NT2/D1 (cell line): ENCODE results near the gene RUNX2.

Experiments used
- DNase-seq: peaks from one replicate; pipeline ENCODE4 v3.0.0-alpha.2; 2011; ENCODE audit warnings: low read depth, low spot score
- H3K27me3 ChIP-seq: 2 replicates; pipeline ENCODE4 v1.6.0; 2011; ENCODE audit warnings: mild to moderate bottlenecking; ENCODE audit not compliant: insufficient read length, insufficient read depth
- H3K36me3 ChIP-seq: 2 replicates; pipeline ENCODE4 v1.6.1; 2011; ENCODE audit warnings: mild to moderate bottlenecking, low read length, mixed read lengths; ENCODE audit not compliant: insufficient read depth, insufficient read length
- H3K4me1 ChIP-seq: 2 replicates; pipeline ENCODE4 v1.5.1; 2011; ENCODE audit not compliant: insufficient read depth, insufficient read length
- H3K4me3 ChIP-seq: 2 replicates; pipeline ENCODE4 v1.5.1; 2011; ENCODE audit warnings: low read depth; ENCODE audit not compliant: insufficient read length
- H3K9ac ChIP-seq: 2 replicates; pipeline ENCODE4 v1.6.0; 2011; ENCODE audit warnings: low read depth; ENCODE audit not compliant: insufficient read length
- H3K9me3 ChIP-seq: 2 replicates; pipeline ENCODE4 v1.5.1; 2011; ENCODE audit warnings: mild to moderate bottlenecking, low read length; ENCODE audit not compliant: insufficient read depth
- SUZ12 ChIP-seq: IDR thresholded peaks from 2 replicates; pipeline ENCODE4 v1.6.1; 2011; ENCODE audit not compliant: insufficient read length, insufficient read depth; ENCODE audit errors: extremely low read depth
- YY1 ChIP-seq: IDR thresholded peaks from 2 replicates; pipeline ENCODE4 v1.6.1; 2011; ENCODE audit not compliant: insufficient read length, insufficient read depth
- ZNF274 ChIP-seq: IDR thresholded peaks from 2 replicates; pipeline ENCODE4 v1.6.1; 2011; ENCODE audit warnings: mild to moderate bottlenecking, low read depth, low read length

Gene RUNX2

DNA sequence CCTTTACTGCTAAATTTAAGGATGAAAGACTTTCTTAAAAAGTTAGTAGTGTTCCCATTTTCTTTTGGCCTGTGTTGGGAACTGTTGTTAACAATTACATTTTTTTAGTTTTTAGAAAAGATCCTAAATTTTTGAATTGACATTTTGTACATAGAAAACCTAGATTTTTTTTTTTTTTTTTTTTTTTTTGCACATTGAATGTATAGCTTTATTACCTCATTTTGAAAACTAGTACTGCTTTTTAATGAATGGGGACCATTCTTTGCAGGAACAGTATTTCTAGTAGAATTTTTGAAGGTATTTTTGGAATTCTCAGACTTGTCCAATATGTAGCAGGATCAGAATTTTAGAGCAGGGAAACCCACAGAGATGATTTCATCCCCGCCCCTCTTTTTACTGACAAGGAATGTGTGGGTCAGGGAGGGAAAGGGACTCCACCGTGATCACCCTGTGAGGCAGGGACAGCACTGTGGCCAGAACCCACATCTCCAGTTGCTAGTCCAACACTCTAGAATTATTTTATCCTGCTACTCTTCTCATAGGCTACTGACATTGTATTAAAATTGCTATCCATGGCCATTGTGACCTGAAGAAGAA, 204.0 kb downstream of the RUNX2 start:
- Histone ChIP-seq H3K4me1 (no peaks in the 10 kb centered on the region), H3K4me3 (no peak overlapping the region), H3K36me3 (peaks cover 2% of the 10 kb centered on the region), H3K27me3 (no peaks in the 10 kb centered on the region), H3K9ac (no peak overlapping the region), H3K9me3 (no peaks in the 10 kb centered on the region)
- no peak for DNase-seq
- TF ChIP-seq ZNF274 (no peak), SUZ12 (no peak), YY1 (no peak)

DNA sequence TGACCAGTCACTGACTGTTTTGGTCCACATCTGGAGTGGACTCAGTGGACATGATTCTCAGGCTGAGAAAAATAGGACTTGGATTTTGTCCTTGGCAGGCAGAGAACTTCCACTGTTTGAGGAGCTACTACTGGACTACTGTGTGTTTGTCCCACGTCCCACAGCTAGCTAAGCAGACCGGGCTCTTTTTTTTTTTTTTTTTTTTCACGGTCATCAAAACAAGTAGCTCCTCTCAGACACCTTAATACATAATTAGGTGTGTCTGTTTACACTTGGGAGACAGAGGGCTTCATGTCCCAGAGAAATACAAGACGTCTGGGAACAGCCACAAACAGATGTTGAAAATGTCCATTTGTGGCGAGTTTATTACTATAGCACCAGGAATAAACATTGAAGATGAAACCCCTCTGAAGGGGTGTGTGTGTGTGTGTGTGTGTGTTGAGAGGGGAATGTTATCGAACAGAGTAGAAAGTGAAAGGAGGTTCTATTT, 204.6 kb downstream of the RUNX2 start:
- H3K27me3 ChIP-seq, result no peaks in the 10 kb centered on the region
- H3K4me1 ChIP-seq, result no peaks in the 10 kb centered on the region
- H3K36me3 ChIP-seq, result peaks cover 2% of the 10 kb centered on the region
- TF ChIP-seq YY1, result no peak
- no peak for TF ChIP-seq SUZ12
- no peak for TF ChIP-seq ZNF274
- no peaks in the 10 kb centered on the region for H3K9me3 ChIP-seq
- no peak overlapping the region for H3K4me3 ChIP-seq
- H3K9ac ChIP-seq, result no peak overlapping the region
- no peak for DNase-seq

DNA sequence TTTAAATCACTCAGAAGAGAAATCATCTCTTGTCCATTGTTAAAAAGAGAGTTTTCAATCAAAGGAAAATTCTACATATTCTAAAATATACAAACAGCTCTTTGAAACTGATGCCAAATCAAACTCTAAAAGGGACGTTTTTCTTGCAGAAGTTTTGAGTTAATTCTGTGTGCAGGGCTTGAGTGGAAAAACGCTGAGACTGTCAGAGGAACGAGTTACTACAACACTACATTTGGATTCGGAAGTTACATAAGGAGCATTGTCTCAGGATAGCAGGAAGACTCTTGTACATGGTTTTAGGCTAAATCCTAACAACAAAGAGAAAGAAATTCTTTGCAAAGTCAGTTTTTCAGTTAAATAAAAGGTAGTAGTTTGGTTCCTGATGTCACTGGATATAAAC, 205.3 kb downstream of the RUNX2 start:
- H3K4me1 ChIP-seq, result no peaks in the 10 kb centered on the region
- H3K9me3 ChIP-seq, result no peaks in the 10 kb centered on the region
- TF ChIP-seq ZNF274, result no peak
- TF ChIP-seq SUZ12, result no peak
- no peak for TF ChIP-seq YY1
- no peak overlapping the region for H3K4me3 ChIP-seq
- H3K9ac ChIP-seq, result no peak overlapping the region
- no peak for DNase-seq
- no peaks in the 10 kb centered on the region for H3K27me3 ChIP-seq
- peaks cover 2% of the 10 kb centered on the region for H3K36me3 ChIP-seq

DNA sequence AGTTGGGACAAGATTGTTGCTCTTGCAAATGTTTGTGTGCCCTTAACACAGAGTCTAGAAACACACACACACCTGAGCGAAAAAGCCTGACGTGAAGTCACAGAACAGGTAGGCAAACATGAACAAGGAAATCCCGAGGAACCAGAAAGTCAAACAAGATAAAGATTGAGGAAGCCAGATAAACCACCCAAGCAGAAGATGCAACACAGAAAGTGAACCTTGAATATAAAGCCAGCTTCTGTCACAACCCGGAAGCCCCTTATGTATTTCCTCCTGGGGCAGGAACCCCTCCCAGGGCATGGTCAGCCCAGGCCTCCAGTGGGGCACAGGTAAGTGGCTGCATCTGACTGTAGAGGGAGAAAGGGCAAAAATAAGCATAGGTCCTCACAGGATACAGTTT, 207.8 kb downstream of the RUNX2 start:
- no peaks in the 10 kb centered on the region for H3K4me1 ChIP-seq
- no peak overlapping the region for H3K4me3 ChIP-seq
- H3K9ac ChIP-seq, result no peak overlapping the region
- no peak for TF ChIP-seq YY1
- TF ChIP-seq ZNF274, result no peak
- TF ChIP-seq SUZ12, result no peak
- no peak for DNase-seq
- peaks cover 2% of the 10 kb centered on the region for H3K36me3 ChIP-seq
- H3K9me3 ChIP-seq, result no peaks in the 10 kb centered on the region
- no peaks in the 10 kb centered on the region for H3K27me3 ChIP-seq

DNA sequence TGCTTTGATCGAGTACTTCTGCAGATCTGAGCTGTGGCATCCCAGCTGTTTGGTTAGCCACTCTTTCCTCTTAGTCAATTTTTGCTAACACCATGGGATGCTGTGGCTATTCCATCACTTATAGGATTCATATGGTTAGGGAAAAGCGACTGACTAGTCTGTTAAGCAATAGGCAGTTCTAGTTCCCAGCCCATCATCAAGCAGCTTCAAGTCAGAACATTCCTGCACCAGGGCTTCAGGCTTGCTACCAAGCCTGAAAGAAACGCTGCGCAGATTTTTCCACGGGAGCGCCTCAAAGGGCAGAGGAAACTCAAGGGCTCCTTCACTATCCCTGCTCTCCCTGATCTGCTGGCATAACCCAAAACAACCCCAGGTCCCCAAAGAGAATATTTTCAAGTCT, 209.4 kb downstream of the RUNX2 start:
- no peak for DNase-seq
- TF ChIP-seq SUZ12, result no peak
- TF ChIP-seq YY1, result no peak
- TF ChIP-seq ZNF274, result no peak
- peaks cover 2% of the 10 kb centered on the region for H3K36me3 ChIP-seq
- H3K9ac ChIP-seq, result no peak overlapping the region
- H3K4me3 ChIP-seq, result no peak overlapping the region
- no peaks in the 10 kb centered on the region for H3K9me3 ChIP-seq
- no peaks in the 10 kb centered on the region for H3K27me3 ChIP-seq
- H3K4me1 ChIP-seq, result no peaks in the 10 kb centered on the region

DNA sequence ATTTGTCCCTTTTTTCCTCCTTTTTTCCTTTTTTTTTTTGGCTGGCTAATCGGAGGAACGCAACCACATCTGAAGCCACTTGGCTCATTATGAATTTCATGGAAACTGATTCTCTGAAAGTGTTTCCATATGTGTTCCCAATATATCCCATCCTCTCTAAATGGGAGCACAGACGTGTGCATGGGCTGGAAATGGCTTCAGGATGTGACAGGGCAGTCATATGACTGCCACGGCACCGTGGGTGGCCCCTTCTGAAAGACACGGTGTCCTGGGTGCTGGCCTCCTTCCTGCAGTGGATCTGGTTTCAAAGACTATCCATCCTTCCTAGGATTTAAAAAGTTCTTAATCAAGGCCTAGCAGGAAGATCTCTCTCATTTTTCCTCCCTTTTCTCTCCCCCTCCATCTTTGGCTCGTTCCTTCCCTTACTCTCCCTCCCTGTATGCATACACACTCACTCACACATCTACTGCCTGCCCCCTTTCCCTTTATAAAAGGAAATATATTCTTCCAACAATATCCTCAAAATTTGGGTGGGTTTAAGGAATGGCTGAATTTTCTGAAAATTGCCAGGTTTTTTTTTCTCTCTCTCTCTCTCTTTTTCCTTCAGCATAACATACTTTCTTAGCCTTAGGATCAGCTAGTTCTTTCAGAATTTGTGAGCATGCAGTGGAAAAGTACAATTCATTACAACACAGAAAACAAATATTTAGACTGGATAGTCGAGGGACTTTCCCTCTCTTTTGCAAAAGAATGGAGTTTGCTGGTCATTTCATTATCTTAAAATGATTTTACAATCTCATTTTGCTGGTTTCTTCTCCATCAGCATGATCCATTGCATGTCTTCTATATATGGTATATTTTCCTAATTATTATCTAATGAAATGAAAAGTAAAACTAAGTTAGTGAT, 210.8 kb downstream of the RUNX2 start:
- Histone ChIP-seq H3K27me3 (no peaks in the 10 kb centered on the region), H3K4me3 (no peak overlapping the region), H3K9ac (no peak overlapping the region), H3K36me3 (peaks cover 2% of the 10 kb centered on the region), H3K9me3 (no peaks in the 10 kb centered on the region), H3K4me1 (no peaks in the 10 kb centered on the region)
- TF ChIP-seq YY1 (no peak), ZNF274 (no peak), SUZ12 (no peak)
- DNase-seq, result no peak

DNA sequence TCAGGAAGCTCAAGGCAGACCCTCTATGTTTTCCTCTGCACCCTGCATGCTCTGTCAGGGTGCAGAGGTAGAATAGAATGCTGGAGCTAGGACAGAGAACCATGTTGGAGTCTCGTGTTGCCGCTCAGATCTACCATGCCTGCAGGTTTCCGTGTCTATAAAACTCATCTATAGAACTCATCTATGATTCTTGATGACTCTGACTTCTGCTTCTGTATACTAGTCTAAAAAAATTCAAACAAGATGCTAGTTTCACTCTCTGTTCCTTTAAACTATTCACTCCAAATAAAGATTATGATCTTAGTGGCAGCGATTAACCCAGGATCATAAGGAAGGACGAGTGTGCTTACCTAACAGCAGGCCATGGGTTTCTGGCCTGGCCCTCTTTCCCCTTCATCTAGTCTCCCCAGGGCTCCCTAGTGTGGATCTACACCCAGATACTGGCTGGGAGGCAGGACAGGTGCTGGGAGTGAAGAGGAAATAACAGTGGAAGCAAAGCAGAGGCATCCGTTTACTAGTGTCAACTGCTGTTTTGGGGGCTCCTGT, 212.3 kb downstream of the RUNX2 start:
- DNase-seq, result no peak
- H3K4me1 ChIP-seq, result no peaks in the 10 kb centered on the region
- no peak overlapping the region for H3K4me3 ChIP-seq
- TF ChIP-seq SUZ12 (no peak), YY1 (no peak), ZNF274 (no peak)
- H3K9me3 ChIP-seq, result no peaks in the 10 kb centered on the region
- peaks cover 2% of the 10 kb centered on the region for H3K36me3 ChIP-seq
- H3K27me3 ChIP-seq, result no peaks in the 10 kb centered on the region
- H3K9ac ChIP-seq, result no peak overlapping the region

DNA sequence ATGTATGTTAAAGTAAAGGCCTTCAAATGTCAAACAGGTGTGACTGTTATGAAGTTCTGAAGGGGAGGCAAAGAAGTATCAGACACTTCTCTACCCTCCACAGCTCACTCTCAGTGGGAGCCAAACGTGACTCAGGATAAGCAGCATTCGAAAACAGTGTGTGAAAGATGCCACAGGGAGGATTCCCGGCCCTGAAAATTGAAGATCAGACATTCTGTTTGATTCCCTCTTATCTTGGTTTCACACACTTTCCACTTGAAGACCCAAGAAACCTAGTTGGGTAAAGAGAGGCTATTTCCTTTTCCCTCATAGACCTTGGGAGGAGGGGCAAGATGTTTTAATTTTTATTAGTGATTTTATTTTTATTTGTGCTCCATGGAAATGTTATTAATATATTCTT, 213.8 kb downstream of the RUNX2 start:
- no peak for TF ChIP-seq ZNF274
- no peak for TF ChIP-seq YY1
- TF ChIP-seq SUZ12, result no peak
- Histone ChIP-seq H3K9ac (no peak overlapping the region), H3K27me3 (no peaks in the 10 kb centered on the region), H3K4me3 (no peak overlapping the region), H3K9me3 (no peaks in the 10 kb centered on the region), H3K4me1 (no peaks in the 10 kb centered on the region), H3K36me3 (peaks cover 3% of the 10 kb centered on the region)
- DNase-seq, result no peak
